ENCODE measurements around the gene TTYH1.

- TF ChIP-seq POLR2A (IDR thresholded peaks at IDR 0.05; ENCODE audit: low read depth, low read length) (no peak), TAF1 (IDR thresholded peaks at IDR 0.05; ENCODE audit: borderline replicate concordance, low read depth, low read length) (no peak), POLR2AphosphoS5 (IDR thresholded peaks at IDR 0.05; ENCODE audit: low read depth, low read length) (no peak)
Measured at GRCh38 chr19:54387991-54388801, 27.1 kb upstream of the TTYH1 start.
